Measurements from ENCODE around the gene FGGY.
"Not testable (repeated sequence)": the region's sequence is repeated elsewhere in the genome, so short reads cannot be mapped to it uniquely, and the experiment has no call there.

The FGGY gene

GRCh38 chr1:59579222-59579621, 282.3 kb downstream of the FGGY start:
- no peak for DNase-seq (ENCODE audit: low spot score)

- no peak for DNase-seq (ENCODE audit: low spot score)
Measured at GRCh38 chr1:59580257-59580656, 283.4 kb downstream of the FGGY start.

GRCh38 chr1:59592410-59592809, 295.5 kb downstream of the FGGY start:
- DNase-seq (ENCODE audit: low spot score), result not testable (repeated sequence)

DNA sequence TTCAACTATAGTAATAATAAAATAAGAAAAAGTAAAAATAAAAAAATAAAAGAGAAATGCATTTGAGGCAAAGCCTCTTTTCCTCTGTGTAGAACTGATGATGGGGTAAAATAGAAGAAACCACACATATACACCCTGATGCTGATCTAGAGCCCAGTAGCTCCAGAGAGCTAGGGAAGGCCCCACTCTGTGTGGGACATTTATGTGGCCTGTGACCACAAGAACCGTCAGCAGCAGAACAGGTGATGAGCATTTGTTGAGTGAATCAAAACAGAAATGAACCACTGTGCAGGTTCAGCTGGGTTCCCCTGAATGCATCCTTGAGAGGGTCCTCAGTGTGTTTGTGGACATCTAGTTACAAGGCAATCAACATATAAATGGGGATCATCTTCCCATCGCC, 296.0 kb downstream of the FGGY start:
- DNase-seq (ENCODE audit: low spot score), result no peak

DNA sequence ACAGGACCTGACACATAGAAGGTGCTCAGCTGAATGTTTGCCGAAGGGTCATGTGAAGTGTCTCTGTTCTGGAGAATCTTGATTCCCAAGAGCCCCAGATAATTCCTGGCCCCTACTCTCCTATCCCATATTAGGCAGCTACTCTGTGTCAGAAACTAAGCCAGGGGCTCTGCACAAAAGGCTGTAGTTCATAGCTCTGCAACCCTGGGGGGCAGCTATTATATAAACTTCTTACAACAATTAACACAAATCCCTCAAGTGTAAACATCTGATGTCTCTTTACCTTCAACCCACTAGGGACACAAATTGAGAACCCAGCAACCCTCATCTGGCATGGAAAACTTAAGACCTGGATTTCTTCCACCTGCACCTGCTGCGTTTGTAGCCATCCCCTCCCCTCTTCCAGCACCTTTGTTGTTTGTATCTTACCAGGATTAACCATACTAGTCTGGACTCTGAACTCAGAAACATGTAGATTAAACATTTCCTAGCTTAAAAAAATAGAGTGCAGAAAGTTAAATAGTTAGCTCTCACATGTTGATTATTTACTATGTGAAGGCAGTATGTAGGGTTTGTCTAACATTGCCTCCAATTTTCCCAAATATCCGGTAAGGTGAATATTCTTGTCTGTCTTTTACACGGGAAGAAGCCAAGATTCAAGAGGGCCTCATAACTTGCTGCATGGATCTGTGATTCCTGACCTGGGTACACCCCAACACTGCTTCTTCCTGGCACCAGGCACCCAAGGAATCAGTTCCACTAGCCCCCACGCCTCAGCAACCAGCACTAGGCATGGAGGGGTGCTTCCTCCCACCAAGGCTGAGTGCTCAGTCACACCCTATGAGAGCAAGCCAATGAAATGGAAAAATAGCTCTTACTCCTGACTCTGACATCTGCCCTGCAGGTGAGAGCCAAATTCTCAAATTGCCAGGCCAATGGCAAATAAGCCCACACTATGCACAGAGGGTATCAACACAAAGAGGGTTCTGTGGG, 297.2 kb downstream of the FGGY start:
- no peak for DNase-seq (ENCODE audit: low spot score)

- DNase-seq (ENCODE audit: low spot score), result no peak
Measured at GRCh38 chr1:59595774-59596173, 298.9 kb downstream of the FGGY start.

DNA sequence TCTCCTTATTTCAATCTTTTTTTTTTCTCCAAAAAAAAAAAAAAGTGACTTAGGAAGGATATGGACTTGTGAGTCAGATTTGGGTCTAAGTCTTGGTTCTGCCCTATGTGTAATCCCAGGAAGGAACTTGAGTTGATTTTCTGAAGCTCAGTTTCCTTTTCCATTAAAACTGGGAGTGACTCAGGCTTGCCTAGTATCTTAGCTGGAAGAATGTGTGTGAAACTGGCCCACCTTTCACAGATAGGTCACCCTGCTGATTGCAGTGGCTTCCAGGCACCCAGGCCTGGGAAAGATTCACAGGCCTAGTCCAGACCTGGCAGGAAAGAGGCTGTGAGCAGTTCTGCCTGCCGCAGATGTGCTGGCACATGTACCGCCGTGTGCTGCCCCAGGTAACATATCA, 299.5 kb downstream of the FGGY start:
- DNase-seq (ENCODE audit: low spot score), result no peak

DNA sequence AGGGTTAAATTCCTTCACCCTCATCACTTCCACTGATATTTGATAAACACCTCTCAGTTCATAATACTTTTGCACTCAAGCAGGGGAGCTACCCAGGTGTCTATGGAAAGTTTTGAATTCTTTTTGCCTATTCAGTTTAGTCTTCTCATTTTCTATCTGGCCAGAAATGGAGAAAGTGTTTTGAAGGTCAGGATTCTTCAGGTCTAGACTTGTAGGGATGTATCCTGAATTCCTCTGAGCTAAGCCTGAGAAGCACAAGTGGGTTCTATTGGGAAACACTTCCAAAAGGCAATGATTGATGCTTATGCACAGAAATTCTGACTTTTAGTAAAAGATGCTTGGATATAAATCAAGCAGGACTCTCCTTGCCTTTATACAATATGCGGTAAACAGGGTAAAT, 300.1 kb downstream of the FGGY start:
- DNase-seq (ENCODE audit: low spot score), result no peak

- no peak for DNase-seq (ENCODE audit: low spot score)
Measured at GRCh38 chr1:59597420-59598119, 300.7 kb downstream of the FGGY start.

DNA sequence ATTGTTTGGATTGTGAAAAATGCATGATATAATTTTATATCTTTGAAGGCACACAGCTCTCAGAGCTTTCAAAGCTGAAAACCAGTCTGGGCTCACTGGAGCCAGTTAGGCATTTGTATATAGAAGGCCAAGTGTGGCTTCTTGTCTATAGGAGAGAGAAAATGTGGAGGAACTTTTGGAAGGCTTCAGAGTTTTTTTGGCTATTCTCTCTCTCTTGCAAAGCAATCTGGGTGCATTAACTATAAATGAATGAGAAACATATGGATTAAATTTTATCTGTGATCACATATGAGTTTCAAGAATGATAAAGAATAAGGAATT, 301.2 kb downstream of the FGGY start:
- no peak for DNase-seq (ENCODE audit: low spot score)

DNA sequence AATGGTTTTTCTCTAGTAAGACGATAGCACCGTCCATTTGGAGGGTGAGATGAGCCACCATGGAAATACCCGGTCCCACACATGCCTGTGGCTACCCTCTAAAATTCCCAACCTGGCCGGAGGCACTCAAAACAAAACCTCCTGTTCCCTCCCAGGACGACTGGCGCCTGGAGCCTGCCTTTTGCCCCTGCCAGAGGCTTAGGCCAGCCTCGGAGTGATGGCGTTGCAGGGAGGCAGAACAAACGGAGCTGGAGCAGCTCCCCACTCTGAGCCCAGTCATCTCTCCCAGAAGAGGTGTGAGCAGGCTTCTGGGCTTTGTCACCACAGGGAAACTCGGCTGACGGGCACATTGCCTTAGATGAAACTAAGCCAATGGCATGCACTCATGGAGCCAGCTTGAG, 304.1 kb downstream of the FGGY start:
- no peak for DNase-seq (ENCODE audit: low spot score)

- no peak for DNase-seq (ENCODE audit: low spot score)
Measured at GRCh38 chr1:59601811-59602210, 304.9 kb downstream of the FGGY start.

DNA sequence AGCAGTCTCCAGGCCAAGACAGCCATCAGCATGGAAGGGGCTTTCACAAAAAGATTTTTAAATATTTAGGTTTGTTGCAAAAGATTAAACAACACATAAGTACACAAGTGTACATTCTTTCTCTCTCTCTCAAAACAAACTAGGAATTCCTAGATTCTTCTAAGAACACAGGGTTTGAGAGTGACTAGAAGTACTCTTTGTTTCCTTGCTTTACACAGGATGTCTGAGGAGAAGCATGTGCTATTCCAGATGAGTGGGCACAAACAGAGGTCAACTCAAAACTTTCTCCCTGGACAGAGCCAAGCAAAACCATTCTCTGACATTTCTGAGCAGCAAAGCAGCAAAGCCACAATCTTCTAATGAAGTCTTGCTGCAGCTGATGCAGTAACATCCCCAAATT, 307.3 kb downstream of the FGGY start:
- DNase-seq (ENCODE audit: low spot score), result no peak

DNA sequence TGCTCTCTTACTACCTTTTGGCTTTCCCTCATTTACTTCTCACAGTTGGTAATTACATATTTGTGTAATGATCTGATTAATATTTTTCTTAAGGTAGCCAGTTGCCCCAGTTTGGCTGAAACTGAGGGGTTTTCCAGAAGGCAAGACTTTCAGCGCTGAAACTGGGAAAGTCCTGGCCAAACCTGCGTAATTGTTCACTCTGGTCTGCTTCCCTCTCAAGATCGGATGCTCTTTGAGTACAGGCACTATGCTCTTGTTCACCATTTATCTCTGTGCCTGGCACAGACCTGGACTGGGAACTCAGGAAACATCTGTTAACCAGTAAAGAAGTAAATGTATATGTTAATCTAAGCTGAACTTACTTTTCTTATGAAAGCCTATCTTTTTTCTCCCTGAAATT, 308.3 kb downstream of the FGGY start:
- DNase-seq (ENCODE audit: low spot score), result no peak

DNA sequence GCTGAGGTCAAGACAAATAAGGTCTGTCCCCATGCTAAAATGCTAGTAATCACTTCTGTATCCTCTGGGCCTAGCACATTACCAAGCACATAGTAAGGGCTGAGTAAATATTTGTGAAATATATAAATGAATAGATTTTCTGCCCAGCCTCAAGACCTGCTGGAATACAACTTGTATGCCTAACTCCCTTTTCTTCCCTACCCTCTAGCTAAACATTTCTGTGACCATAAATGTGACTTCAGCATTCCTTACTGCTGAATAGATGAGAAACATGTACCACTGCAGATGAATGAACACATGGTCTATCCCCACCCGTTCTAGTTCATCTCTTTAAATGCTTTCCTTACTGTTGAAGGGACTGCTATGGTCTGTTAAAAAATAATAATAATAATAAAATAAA, 308.9 kb downstream of the FGGY start:
- DNase-seq (ENCODE audit: low spot score), result no peak

- DNase-seq (ENCODE audit: low spot score), result no peak
Measured at GRCh38 chr1:59609245-59609644, 312.4 kb downstream of the FGGY start.

DNA sequence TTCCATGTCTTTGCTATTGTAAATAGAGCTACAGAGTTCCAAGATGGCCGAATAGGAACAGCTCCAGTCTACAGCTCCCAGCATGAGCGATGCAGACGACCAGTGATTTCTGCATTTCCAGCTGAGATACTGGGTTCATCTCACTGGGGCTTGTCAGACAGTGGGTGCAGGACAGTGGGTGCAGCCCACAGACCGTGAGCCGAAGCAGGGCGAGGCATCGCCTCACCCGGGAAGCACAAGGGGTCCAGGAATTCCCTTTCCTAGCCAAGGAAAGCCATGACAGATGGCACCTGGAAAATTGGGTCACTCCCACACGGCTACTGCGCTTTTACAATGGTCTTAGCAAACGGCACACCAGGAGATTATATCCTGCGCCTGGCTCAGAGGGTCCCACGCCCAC, 313.6 kb downstream of the FGGY start:
- not testable (repeated sequence) for DNase-seq (ENCODE audit: low spot score)

GRCh38 chr1:59617434-59617833, 320.5 kb downstream of the FGGY start:
- DNase-seq (ENCODE audit: low spot score), result no peak

- DNase-seq (ENCODE audit: low spot score), result no peak
Measured at GRCh38 chr1:59619557-59619956, 322.7 kb downstream of the FGGY start.

DNA sequence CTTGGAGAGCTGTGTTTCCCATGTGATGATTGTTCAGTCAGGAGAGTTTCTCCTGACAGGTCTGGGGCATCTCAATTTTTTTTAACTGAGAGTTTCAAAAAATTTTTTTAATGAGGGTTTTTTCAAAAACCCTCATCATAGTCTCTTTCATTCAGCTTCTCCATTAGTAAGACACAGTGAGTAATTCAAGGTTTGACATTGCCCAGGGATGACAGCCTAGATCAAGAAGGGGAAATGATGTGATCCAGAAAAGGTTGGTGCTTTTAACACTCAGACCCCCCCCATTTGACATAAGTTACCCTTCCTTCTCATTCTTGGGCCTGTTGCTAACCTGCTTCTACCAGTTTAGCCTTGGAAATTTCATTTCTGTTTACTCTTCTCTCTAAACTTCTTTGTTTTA, 328.5 kb downstream of the FGGY start:
- no peak for DNase-seq (ENCODE audit: low spot score)

GRCh38 chr1:59631561-59632255, 334.8 kb downstream of the FGGY start:
- DNase-seq (ENCODE audit: low spot score), result no peak

DNA sequence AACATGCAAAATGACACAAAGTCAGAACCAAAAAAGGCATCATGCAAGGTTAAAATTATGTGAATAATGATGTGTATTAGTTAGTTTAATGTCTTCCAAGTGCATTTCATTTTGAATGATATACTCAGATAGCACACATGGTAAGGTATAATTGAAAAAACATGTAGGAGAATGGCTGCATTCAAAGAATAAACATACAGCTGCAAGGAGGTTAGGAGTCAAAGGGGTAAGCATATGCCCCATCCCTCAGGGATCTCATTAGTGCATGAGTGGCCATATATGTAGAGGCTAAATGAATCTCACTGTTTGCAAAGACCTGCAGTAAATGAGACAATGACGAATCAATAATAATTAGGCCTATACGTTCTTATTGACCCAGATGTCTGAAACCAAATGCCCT, 338.2 kb downstream of the FGGY start:
- no peak for DNase-seq (ENCODE audit: low spot score)

DNA sequence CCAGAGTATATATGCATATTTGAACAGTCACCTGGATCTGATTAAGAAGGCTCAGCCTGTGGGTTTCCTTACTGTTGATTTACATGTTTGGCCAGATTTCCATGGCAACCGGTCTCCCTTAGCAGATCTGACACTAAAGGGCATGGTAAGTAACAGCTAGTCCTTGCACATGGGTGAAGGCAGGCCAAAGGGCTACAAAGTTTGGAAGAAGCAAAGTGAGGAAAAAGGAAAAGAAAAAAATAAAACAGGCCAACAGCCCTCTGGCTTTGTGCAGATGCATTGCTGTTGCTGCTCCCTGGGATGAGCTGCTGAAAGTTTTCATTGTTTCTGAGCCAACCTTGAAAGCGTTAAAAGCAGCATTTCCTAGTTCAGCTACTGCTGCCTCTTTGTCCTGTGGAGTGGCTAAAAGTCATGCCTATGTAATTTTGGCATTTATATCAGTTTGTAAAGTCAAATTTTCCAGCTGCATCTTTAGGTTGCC, 341.4 kb downstream of the FGGY start:
- no peak for DNase-seq (ENCODE audit: low spot score)

Measured in activated CD4-positive, alpha-beta T cell treated with anti-CD3 and anti-CD28 coated beads, Interleukin-2, Interleukin-4, amounts not matched to agents 100 ng/mL and 50 ng/mL, durations not matched to agents 16 hours and 8 hours (primary cell).